HK-2 (cell line): ENCODE data around the gene CD248.
"Not testable (repeated sequence)": the region's sequence is repeated elsewhere in the genome, so short reads cannot be mapped to it uniquely, and the experiment has no call there.

ENCODE experiments used
- DNase-seq: peaks from one replicate; pipeline ENCODE4 v3.0.0-alpha.2; 2018; ENCODE audit not compliant: unreplicated experiment

Gene CD248

DNA sequence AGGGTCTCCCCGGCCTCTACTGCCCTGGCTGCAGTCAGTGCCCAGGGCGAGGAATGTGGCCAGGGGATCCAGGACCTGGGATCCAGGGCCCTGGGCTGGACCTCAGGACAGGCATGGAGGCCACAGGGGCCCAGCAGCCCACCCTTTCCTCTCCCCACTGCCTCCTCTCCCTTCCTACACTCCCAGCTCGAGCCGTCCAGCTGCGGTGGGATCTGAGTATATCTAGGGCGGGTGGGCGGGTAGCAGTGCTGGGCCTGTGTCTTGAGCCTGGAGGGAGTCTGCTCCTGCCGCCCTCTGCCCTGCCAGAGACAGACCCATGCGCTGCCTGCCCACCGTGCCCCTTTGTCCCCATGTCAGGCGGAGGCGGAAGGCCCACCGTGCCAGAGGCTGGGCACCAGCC lies 40.2 kb downstream of the CD248 start:
- not testable (repeated sequence) for DNase-seq

DNA sequence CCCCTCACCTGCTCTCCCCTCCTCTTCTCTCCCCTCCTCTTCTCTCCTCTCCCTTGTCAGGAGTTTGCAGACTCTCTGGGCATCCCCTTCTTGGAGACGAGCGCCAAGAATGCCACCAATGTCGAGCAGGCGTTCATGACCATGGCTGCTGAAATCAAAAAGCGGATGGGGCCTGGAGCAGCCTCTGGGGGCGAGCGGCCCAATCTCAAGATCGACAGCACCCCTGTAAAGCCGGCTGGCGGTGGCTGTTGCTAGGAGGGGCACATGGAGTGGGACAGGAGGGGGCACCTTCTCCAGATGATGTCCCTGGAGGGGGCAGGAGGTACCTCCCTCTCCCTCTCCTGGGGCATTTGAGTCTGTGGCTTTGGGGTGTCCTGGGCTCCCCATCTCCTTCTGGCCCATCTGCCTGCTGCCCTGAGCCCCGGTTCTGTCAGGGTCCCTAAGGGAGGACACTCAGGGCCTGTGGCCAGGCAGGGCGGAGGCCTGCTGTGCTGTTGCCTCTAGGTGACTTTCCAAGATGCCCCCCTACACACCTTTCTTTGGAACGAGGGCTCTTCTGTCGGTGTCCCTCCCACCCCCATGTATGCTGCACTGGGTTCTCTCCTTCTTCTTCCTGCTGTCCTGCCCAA lies 40.7 kb downstream of the CD248 start:
- no peak for DNase-seq

DNA sequence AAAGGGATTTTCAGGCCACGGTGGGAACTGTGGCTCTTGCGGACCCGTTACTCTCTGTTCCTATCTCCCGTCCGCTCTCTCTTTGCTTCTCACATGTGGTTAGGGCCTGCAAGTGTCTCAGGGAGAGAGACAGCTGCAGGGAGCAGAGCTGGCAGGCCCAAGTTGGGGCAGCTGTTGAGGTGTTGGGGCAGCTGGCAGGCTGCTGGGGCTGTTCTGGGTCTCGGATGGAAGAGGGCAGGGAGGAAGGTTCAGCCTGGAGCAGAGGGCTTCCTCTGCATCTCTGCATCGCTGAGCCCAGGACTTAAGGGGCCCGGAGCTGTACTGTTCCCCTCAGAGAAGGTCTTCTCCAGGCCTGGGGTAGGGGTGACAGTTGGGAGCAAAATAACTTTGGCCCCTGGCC lies 41.4 kb downstream of the CD248 start:
- DNase-seq: no peak

DNA sequence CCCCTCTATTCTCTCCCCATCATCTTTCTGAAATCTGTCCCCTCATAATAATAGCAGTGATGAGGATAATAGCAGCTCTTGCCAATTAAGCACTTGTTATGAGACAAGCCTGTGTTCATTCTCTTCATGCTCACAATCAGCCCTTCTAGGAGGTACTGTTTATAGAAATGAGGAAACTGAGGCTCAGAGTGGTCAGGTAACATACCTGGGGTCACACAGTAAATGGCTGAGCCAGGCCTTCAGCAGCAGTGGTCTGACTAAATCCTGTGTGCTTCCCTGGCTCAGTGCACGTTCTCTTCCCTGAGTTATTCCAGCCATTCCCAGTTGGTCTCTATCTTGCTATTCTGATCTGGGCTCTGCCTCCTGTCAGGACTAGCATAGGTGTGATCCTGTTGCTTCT lies 42.6 kb downstream of the CD248 start:
- DNase-seq: no peak

DNA sequence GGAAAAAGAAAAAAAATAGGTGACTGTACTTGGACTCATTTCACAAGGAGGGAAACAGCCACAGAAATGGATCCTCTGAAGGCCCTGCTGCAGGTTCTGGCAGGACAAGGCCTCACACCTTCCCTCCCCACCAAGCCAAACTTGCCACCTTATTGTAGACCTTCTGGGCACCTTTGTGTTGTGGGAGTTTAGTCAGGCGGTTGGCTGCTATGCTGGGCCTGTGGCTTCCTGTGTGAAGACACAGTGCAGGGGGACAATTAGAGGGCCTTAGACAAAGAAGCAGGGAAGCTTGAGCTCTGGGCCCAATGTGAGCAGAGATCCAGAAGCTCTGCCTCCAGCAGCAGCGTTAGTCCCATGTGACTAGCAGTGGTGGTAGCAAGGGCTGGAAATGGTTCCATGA lies 44.2 kb downstream of the CD248 start:
- no peak for DNase-seq

DNA sequence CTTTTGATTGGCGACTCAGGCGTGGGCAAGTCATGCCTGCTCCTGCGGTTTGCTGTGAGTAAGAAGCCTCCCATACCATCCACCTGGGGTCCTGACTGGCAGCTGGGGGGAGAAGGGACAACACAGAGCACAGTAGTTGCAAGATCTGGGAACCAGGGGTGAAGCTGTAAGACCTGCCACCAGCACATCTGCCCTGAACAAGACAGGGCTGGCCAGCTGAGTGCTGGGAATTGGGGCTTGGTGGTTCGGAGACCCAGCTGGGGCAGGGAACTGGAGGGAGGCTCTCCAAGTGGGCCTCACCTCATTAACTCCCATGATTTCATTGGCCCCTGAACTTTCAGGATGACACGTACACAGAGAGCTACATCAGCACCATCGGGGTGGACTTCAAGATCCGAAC lies 45.0 kb downstream of the CD248 start:
- DNase-seq: no peak

DNA sequence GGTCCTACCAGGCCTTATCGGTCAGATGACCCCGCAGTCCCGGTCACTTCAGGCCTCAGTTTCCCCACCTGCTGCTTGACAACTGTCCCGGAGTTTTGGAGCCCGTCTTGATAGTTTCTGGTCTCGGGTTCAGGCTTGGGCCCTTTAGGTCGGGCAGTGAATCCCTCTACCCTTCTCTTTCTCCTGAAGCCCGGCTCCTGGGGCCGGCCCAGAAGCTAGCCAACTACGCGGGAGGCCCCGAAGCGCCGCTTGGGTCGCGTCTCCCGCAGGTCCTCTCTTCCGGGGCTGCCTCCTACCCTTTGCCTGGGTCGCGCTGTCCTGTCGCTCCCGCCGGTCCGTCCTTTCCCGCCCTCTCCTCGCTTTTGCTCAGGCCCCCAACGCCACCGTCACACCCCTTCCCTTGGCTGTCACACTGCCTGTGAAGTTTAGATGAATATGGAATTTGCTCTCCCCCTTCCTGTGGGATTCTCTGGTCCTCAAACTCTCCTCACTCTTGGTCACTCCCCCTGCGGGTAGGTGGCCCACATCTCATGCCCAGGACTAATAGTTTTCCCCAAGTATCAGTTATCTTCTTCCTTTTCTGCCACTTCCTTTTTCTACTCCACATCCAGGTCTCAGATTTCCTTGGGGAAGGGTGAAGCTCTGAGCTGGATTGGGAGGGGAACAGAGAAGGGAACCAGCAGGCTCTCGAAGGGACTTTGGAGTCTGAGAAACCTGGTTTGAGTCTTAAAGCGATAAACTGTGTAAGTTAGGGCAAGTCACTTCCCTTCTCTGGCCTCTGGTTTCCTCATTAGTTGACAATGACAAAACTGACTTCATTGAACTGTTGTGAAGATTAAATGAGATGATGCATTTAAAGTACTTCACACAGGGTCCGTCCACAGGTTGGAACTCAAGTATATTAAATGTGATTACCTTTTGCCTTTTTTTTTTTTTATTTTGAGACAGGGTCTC lies 47.6 kb downstream of the CD248 start:
- no peak for DNase-seq

DNA sequence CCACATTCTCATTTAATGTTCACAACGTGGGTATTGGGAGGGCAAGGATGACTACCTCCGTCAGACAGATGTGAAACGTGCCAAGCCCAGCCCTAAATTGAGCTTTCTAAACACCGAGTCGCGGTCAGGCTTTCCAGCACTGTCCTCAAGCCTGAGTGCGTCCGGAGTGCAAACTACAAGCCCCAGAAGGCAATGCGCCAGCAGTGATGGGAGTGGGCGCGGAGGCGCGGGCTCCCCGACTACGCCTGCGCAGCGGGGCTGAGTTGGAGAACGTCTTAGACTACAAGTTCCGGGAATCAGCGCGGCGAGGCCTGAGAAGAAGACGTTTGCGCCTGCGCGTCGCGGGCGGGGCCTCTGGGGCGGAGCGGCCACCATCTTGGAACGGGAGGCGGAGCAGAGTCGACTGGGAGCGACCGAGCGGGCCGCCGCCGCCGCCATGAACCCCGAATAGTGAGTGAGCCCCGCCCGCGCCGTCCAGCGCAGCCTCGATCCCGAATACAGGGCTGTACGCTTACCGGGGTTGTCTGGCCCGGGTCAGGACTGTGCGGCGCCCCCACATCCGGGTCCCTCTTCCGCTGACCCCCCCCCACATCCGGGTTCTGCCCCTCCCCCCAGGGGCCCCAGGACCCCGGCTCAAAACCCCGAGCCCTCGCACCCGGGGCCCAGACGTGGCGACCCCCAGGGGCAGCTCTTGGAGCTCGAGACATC lies 48.4 kb downstream of the CD248 start, which contains the start of gene RAB1B:
RAB1B (plus strand) TSS at position 396 of the 708 bp plus-strand sequence; CDS start at position 437, 41 bp downstream.
- DNase-seq: peak; percentile 97

DNA sequence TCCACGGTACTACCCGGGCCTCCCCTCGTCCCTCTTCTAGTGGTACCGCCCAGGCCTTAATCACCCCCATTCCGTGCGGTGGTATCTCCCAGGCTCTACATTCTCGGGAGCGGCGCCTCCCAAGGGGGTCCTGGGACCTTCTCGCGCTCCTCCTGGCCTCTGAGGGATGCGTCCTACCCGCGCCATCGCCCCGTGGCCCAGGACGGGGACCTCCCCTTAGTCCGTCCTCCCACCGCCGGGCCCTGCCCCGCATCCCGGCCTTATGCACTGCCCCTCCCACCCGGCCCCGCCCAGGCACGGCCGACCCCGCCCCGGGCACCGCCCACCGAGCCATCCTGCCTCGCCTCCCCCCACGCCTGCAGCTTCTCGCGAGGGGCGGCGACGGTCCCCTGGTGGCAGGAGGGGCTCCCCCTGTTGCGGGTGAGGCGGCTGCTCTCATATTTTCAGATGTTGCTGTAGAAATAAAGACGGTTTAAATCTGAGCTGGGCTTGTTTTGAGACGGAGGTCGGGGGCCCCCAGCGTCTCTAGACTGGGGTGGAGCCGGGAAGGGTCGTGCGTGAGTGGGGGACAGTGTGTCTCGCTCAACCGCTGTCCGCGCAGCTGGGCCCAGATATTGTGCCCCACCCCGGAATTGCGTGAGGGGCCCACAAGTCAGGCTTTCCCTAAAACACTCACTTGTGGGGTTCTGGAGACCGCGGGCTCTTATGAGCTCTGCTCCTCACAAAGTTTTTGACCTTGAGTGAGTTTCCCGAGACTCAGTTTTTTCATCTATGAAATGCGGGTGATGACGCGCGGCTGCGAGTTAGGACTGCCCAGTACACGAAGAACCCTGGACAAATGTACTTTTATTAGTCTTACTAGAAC lies 49.2 kb downstream of the CD248 start:
- DNase-seq: no peak

DNA sequence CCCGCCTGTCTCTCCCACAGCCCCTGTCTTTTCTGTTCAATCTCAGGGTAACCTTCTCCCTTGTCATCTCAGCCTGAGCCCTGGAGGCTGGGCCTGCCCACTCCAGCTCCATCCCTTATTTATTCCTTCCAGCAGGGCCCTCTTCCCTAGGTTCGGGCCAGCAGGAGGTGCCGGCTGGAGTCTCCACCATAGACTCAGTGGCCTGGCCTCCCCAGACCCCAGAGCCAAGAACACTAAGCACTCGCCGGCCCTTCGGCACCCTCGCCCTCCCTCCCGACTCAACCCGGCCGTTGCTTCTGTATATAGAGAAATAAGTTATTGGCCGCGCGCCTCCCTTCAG lies 49.8 kb downstream of the CD248 start:
- no peak for DNase-seq

DNA sequence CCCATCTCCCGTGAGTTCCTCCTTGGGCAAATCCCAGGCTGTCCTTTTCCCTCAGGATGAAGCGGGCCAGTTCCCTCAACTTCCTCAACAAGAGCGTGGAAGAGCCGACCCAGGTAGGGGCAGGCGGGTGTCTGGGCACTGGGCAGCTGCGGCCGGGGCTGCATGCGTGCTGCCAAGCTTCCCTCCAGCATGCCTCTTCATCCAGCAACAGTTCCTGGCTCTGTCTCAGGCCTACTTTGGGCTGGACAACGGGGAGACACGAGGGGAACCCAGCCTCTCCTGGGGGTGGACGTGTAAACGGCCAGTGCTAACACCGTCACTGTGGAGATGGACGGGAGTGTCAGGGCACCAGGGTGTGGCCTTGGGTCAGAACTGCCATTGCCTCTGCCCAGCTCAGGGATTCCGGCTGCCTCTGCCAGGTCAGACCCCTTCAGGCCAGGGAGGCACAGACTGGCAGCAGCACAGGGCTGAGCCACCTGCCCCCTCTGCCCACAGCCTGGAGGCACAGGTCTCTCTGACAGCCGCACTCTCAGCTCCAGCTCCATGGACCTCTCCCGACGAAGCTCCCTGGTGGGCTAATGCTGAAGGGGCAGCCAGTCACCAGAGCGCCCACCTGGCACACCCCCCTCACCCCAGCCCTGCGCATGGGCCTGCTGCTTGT lies 50.3 kb downstream of the CD248 start:
- DNase-seq: no peak

DNA sequence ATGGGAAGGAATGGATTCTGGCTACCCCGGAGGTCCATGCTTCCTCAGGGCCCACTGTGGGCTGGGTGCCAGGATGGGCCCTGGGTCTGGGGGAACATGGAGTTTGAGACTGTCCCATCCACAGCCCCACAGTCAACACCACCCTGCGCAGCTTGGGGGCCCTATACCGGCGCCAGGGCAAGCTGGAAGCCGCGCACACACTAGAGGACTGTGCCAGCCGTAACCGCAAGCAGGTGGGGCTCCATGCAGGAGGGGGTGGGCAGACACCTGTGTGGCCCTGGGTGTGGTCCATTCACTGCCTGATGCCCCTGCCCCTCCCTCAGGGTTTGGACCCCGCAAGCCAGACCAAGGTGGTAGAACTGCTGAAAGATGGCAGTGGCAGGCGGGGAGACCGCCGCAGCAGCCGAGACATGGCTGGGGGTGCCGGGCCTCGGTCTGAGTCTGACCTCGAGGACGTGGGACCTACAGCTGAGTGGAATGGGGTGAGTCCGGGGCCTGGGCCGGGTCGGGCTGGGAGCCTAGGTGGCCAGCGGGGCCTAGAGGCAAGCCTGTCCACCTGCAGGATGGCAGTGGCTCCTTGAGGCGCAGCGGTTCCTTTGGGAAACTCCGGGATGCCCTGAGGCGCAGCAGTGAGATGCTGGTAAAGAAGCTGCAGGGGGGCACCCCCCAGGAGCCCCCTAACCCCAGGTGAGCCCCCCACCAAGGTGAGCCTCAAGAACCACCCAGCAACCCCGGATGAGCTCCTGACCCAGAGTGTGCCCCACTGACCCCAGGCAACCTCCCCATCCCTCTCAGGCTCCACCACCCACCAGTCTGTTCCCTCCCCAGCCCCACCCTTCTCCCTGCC lies 51.1 kb downstream of the CD248 start:
- DNase-seq: no peak

DNA sequence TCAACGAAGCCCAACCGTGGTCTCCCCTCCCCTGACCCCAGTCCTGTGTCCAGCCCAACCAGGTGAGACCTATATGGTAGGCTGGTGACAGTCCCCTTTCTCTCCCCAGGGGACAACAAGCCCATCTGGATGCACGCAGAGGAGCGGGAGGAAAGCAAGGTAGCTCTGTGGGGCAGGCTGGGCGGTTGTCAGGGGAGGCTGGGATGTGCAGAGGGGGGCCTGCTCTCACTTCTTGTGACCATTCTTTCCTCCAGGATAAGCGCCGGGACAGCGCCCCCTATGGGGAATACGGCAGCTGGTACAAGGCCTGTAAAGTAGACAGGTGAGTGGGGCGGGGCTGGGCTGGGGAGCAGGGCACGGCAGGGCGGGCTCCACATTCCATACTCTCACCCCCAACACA lies 51.9 kb downstream of the CD248 start:
- DNase-seq: no peak
